Testis (tissue), 2 donors: ENCODE data around the gene TPSG1.

ENCODE experiments used
- POLR2A ChIP-seq: fragments of 450-650 bp; IDR thresholded peaks from one replicate; pipeline ENCODE4 v1.6.1; 2017; ENCODE audit warnings: antibody characterized with exemption, mild to moderate bottlenecking, moderate library complexity
- TF ChIP-seq, protein P1 (sequence below), 3 experiments: fragments of 450-650 bp in 2 of 3; fragments of 200-600 bp in 1 of 3; sonication (generic) in 1 of 3; IDR thresholded peaks; one replicate each; pipeline ENCODE4 v1.5.1; 2016 to 2019; ENCODE audit warnings: antibody characterized with exemption in 3 of 3, mild to moderate bottlenecking in 2 of 3, moderate library complexity in 1 of 3

DNA sequence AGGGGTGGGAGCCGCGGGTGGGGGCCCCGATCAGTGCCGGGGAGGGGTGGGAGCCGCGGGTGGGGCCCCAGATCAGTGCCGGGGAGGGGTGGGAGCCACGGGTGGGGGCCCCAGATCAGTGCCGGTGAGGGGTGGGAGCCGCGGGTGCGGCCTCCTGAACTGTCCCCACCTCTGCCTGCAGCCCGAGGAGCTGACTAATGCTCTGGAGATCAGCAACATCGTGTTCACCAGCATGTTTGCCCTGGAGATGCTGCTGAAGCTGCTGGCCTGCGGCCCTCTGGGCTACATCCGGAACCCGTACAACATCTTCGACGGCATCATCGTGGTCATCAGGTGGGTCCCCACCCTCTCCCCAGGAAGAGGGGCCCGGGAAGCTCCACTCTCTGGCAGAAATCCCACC lies 20.1 kb downstream of the TPSG1 start:
- TF ChIP-seq, protein P1, sequence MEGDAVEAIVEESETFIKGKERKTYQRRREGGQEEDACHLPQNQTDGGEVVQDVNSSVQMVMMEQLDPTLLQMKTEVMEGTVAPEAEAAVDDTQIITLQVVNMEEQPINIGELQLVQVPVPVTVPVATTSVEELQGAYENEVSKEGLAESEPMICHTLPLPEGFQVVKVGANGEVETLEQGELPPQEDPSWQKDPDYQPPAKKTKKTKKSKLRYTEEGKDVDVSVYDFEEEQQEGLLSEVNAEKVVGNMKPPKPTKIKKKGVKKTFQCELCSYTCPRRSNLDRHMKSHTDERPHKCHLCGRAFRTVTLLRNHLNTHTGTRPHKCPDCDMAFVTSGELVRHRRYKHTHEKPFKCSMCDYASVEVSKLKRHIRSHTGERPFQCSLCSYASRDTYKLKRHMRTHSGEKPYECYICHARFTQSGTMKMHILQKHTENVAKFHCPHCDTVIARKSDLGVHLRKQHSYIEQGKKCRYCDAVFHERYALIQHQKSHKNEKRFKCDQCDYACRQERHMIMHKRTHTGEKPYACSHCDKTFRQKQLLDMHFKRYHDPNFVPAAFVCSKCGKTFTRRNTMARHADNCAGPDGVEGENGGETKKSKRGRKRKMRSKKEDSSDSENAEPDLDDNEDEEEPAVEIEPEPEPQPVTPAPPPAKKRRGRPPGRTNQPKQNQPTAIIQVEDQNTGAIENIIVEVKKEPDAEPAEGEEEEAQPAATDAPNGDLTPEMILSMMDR (IDR thresholded peaks at IDR 0.05) = no peak
- no peak for TF ChIP-seq POLR2A
